ENCODE measurements around the gene FLRT1. TPM values are rescaled to one million over a fixed set of nuclear protein-coding genes. Genes with fewer than 3 reads are reported as not detected.

Gene FLRT1
- total and polyA plus RNA-seq, 9 donors = 0.13 to 1.2 (median 0.38) TPM

GRCh38 chr11:64028398-64029115 is 7.2 kb upstream of the FLRT1 start:
- H3K27ac ChIP-seq = no peak overlapping the region
- H3K9me3 ChIP-seq = no peaks in the 10 kb centered on the region
- H3K36me3 ChIP-seq = no peaks in the 10 kb centered on the region
- no peaks in the 10 kb centered on the region for H3K27me3 ChIP-seq
- TF ChIP-seq POLR2A (IDR thresholded peaks at IDR 0.05) (no peak), EP300 (IDR thresholded peaks at IDR 0.05) (no peak), CTCF (IDR thresholded peaks at IDR 0.05) (no peak)
- intact Hi-C loops (cut with DNase I) = no loop called here
- no peak overlapping the region for H3K4me3 ChIP-seq
- peaks cover 6% of the 10 kb centered on the region for H3K4me1 ChIP-seq (ENCODE audit: insufficient read depth)
- peak in 2 of 5 donors; percentile 56 to 57 for DNase-seq
- 16 to 20% (median 19%) methylated on average over 20 to 21 of the region's 22 CpGs for WGBS, 3 donors

GRCh38 chr11:64029773-64030172 is 6.0 kb upstream of the FLRT1 start:
- no peaks in the 10 kb centered on the region for H3K27me3 ChIP-seq
- H3K9me3 ChIP-seq = no peaks in the 10 kb centered on the region
- no peaks in the 10 kb centered on the region for H3K36me3 ChIP-seq
- no peak overlapping the region for H3K4me3 ChIP-seq
- H3K4me1 ChIP-seq (ENCODE audit: insufficient read depth) = peaks cover 6% of the 10 kb centered on the region
- H3K27ac ChIP-seq = no peak overlapping the region
- intact Hi-C loops (cut with DNase I) = no loop called here
- 78 to 82% (median 80%) methylated on average over 8 of the region's 8 CpGs for WGBS, 3 donors
- no peak for DNase-seq
- TF ChIP-seq POLR2A (IDR thresholded peaks at IDR 0.05) = no peak
- no peak for TF ChIP-seq EP300 (IDR thresholded peaks at IDR 0.05)
- no peak for TF ChIP-seq CTCF (IDR thresholded peaks at IDR 0.05)

GRCh38 chr11:64031001-64031400 is 4.7 kb upstream of the FLRT1 start:
- H3K27me3 ChIP-seq = no peaks in the 10 kb centered on the region
- H3K27ac ChIP-seq = no peak overlapping the region
- no peak overlapping the region for H3K4me3 ChIP-seq
- intact Hi-C loops (cut with DNase I) = no loop called here
- no peak for DNase-seq
- no peaks in the 10 kb centered on the region for H3K36me3 ChIP-seq
- TF ChIP-seq EP300 (IDR thresholded peaks at IDR 0.05) (no peak), CTCF (IDR thresholded peaks at IDR 0.05) (no peak), POLR2A (IDR thresholded peaks at IDR 0.05) (no peak)
- no peaks in the 10 kb centered on the region for H3K9me3 ChIP-seq
- 83 to 89% (median 84%) methylated on average over 3 of the region's 3 CpGs for WGBS, 3 donors
- H3K4me1 ChIP-seq (ENCODE audit: insufficient read depth) = peaks cover 8% of the 10 kb centered on the region

- WGBS, 3 donors = 80 to 85% (median 81%) methylated on average over 4 of the region's 4 CpGs
Measured at GRCh38 chr11:64032050-64032449, 3.7 kb upstream of the FLRT1 start.

More at GRCh38 chr11:64032050-64032449, 3.7 kb upstream of the FLRT1 start:
- intact Hi-C loops (cut with DNase I) = no loop called here
- Histone ChIP-seq H3K36me3 (no peaks in the 10 kb centered on the region), H3K4me1 (ENCODE audit: insufficient read depth) (peaks cover 8% of the 10 kb centered on the region), H3K27me3 (no peaks in the 10 kb centered on the region), H3K27ac (no peak overlapping the region), H3K9me3 (no peaks in the 10 kb centered on the region), H3K4me3 (no peak overlapping the region)
- DNase-seq = no peak
- TF ChIP-seq POLR2A (IDR thresholded peaks at IDR 0.05) = no peak
- TF ChIP-seq EP300 (IDR thresholded peaks at IDR 0.05) = no peak
- TF ChIP-seq CTCF (IDR thresholded peaks at IDR 0.05) = no peak

Data from ovary (tissue), 9 donors.